HG02610 (cell line): Measurements from ENCODE around the gene BLTP2.
"Not testable (repeated sequence)": the region's sequence is repeated elsewhere in the genome, so short reads cannot be mapped to it uniquely, and the experiment has no call there.

ENCODE experiments used
- ATAC-seq: cut with Tn5 transposase; IDR thresholded peaks from one replicate; pipeline ENCODE4 v1.9.1; 2021; ENCODE audit warnings: mild to moderate bottlenecking, moderate library complexity; ENCODE audit not compliant: unreplicated experiment

BLTP2 gene

DNA sequence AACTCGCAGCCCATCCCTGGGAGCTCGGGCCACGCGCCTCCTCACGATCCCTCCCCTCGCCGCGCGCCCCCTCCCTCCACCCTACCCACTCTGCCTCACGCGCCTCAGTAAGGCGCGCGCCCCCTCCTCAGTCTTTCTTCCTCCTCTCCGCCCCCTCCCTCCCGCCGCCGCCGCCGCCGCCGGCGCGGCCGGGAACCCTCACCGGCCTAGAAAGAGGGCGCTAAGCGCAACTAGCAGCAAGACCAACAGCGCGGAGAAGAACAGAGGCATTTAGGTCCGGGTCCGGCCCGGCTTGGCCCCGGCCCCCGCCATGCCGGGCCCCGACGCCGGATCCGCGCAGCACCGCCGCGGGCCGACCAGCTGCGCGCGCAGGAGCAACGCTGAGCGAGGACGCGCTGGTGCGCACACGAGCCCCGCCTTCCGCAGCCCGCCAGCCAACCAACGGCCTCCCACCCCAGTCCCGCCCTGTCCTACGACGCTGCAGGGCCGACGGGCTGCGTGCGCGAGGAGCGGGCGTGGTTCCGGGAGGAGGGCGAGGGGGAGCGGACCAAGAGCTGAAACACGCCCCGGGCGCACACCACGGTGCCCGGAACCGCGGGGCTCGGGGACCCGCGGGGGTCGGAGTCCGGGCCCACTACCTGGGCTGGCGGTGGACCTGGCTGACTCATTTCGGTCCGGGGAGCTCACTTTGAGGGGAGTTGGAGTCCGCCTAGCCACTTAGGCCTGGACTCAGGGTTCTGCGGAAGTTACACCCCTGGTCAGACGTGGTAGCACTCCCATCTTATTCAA, at the start of gene BLTP2:
Gene BLTP2, minus strand, starts transcription at position 372 of the 789 bp plus-strand sequence. Its CDS starts 102 bp downstream, at position 270.
- peak; percentile 92 for ATAC-seq

- no peak for ATAC-seq
Measured at GRCh38 chr17:28693869-28694268, 48.9 kb upstream of the BLTP2 start.

GRCh38 chr17:28689011-28689410, 44.1 kb upstream of the BLTP2 start:
- no peak for ATAC-seq

- ATAC-seq = no peak
Measured at GRCh38 chr17:28688481-28688880, 43.5 kb upstream of the BLTP2 start.

GRCh38 chr17:28686296-28686695, 41.3 kb upstream of the BLTP2 start:
- ATAC-seq = no peak

DNA sequence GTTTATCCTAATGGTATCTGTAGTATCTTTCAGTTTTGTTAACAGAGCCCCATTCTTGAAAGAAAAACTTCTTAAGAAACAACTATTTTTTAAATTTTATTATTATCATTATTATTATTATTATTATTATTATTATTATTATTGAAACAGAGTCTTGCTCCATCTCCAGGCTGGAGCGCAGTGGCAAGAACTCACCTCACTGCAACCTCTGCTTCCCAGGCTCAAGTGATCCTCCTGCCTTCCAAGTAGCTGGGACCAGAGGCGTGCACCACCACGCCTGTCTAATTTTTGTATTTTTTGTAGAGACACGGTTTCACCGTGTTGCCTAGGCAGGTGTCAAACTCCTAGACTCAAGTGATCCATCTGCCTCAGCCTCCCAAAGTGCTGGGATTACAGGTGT, 40.4 kb upstream of the BLTP2 start:
- ATAC-seq = no peak

DNA sequence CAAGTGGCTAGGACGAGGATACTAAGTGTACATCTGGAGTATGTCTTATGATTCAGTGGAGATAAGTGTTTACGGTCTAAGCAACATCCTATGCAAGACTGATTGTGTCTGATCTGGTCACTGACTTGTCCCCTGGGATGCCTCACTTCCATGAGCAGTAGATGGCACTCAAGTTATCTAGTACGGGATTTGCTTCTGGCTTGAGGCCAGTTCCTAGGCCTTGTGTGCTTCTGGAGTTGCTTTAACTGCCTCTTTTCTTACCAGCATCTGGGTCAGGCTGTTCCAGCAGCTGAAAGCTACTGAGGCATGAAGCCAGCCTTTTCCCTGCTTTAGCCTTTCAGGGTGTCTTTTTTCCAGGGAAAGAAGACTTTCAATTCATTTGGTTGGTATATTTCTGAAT, 40.0 kb upstream of the BLTP2 start:
- ATAC-seq = no peak

- ATAC-seq = no peak
Measured at GRCh38 chr17:28682655-28683054, 37.7 kb upstream of the BLTP2 start.

- no peak for ATAC-seq
Measured at GRCh38 chr17:28675980-28676379, 31.0 kb upstream of the BLTP2 start.

GRCh38 chr17:28675490-28675889, 30.5 kb upstream of the BLTP2 start:
- ATAC-seq = no peak

- no peak for ATAC-seq
Measured at GRCh38 chr17:28669918-28670317, 25.0 kb upstream of the BLTP2 start.

- no peak for ATAC-seq
Measured at GRCh38 chr17:28667870-28668269, 22.9 kb upstream of the BLTP2 start.

DNA sequence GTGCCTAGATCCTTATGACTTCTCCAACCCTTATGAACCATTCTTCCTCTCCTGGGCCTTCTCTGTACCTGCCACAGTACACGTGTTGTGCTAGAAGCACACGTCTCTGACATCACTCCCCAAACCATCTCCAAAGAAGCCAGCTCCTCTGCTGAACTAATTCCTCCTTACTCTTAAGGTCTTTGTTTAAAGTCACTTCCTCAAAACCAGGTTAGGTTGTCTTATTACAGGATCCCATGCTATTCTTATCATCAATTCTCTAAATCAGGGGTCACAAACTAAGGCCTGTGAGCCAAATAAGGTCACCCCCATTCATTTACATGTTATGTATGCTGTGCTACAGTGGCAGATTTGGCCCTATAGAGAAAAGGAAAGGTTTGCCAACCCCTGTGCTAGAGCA, 21.0 kb upstream of the BLTP2 start:
- ATAC-seq = no peak

DNA sequence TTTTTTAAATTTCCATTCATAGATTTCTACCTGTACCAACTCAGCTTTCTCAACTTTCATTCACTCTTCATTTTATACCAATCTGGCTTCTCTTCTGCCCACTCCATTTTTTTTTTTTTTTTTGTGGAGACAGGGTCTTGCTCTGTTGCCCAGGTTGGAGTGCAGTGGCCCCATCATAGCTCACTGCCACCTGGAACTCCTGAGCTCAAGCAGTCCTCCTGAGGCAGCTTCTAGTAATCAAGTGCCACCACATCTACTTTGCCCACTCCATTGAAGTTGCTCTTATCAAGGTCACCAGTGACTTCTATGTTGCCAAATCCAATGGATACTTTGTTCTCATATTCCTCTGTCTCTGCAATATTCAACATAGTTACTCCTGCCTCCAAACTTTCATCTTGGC, 18.8 kb upstream of the BLTP2 start:
- no peak for ATAC-seq

GRCh38 chr17:28662527-28662829, 17.5 kb upstream of the BLTP2 start:
- no peak for ATAC-seq

DNA sequence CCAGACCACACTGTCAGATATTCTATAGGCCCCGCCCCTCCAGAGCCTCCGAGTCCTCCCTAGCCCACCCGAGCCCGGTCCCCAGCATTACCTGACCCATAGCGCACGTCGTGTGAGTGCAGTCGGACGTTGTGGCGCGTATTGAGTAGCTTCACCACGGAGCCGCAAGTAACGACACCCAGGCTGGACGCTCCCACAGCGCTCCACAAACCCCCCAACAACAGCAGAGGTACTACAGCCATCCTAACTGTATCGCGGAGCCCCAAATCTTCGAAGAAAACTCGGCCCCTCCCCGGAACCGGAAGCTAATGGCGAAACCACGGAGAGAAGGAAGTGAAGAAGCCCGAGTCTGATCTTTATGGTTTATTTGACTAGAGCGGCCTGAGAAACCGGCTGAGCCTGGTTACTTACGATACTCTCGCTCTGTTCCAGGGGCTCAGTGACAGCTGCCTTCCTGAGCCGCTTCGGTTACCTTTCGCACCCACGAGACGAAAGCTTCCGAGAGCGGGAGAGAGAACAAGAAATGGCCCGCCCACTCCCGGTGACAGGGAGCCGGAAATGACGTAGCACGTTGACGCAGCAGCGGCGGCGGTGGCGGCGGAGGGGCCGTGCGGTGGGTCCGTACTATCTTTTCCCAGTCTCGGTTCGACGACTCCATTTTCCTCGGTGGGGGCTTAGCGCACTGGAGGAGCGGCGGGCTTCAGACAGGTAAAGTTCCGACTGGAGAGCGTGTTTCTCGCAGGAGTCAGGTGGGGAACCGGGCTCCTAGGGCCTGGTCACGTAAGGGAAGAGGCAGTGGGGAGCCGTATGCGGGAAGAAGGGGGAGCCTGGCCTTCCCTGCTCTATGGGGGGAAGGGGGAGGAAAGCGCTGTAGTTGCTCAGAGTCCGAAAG, 16.9 kb upstream of the BLTP2 start, which contains the start of the genes SDF2 and SUPT6H:
Gene SDF2, minus strand, starts transcription at position 272 of the 892 bp plus-strand sequence. Its CDS starts 30 bp downstream, at position 242.
Gene SUPT6H, plus strand, starts transcription at position 571 of the 892 bp plus-strand sequence. CDS start 11,197 bp downstream, outside the sequence.
- ATAC-seq = peak; percentile 83

DNA sequence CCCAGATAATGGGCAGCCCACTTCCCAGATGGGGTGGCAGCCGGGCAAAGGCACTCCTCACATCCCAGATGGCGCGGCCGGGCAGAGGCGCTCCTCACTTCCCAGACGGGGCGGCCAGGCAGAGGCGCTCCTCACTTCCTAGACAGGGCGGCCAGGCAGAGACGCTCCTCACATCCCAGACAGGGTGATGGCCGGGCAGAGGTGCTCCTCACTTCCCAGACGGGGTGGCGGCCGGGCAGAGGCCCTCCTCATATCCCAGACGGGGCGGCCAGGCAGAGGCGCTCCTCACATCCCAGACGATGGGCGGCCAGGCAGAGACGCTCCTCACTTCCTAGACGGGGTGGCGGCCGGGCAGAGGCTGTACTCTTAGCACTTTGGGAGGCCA, 14.5 kb upstream of the BLTP2 start:
- not testable (repeated sequence) for ATAC-seq

DNA sequence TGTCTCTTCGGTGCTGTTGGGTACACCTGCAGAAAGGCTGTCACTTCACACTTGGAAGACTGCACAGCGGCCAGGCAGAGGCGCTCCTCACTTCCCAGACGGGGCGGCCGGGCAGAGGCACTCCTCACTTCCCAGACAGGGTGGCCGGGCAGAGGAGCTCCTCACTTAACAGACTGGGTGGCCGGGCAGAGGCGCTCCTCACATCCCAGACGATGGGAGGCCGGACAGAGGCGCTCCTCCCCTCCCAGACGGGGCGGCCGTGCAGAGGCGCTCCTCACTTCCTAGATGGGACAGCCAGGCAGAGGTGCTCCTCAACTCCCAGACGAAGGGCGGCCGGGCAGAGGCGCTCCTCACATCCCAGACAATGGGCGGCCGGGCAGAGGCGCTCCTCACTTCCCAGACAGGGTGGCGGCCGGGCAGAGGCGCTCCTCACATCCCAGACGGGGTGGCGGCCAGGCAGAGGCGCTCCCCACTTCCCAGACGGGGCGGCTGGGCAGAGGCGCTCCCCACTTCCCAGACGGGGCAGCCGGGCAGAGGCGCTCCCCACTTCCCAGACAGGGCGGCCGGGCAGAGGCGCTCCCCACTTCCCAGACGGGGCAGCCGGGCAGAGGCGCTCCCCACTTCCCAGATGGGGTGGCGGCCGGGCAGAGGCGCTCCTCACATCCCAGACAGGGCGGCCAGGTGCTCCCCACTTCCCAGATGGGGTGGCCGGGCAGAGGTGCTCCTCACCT, 14.0 kb upstream of the BLTP2 start:
- ATAC-seq = not testable (repeated sequence)

- ATAC-seq = not testable (repeated sequence)
Measured at GRCh38 chr17:28658342-28658741, 13.4 kb upstream of the BLTP2 start.

DNA sequence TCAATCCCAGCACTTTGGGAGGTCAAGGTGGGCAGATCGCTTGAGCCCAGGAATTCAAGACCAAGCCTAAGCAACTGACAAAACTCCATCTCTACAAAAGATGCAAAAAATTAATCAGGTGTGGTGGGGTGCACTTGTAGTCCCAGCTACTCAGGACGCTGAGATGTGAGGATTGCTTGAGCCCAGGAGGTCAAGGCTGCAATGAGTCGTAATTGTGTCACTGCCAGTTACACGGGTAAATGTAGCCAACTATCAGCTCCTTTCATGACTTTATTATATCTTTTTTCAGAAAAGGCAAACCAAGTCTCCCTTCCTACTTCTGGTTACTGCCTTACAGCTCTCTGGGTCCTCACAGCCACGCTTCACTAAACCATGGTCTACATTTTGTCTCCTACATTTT, 12.8 kb upstream of the BLTP2 start:
- no peak for ATAC-seq

- ATAC-seq = no peak
Measured at GRCh38 chr17:28655160-28655559, 10.2 kb upstream of the BLTP2 start.
